BE2C (cell line): ENCODE results near the gene CNKSR3.

Source experiments
- DNase-seq: peaks from one replicate; pipeline ENCODE4 v3.0.0-alpha.2; 2020
- H3K27me3 ChIP-seq: fragments of 250-450 bp; sonication (Bioruptor Pico); 2 replicates; pipeline ENCODE4 v1.5.1; 2020; ENCODE audit warnings: mild to moderate bottlenecking
- H3K36me3 ChIP-seq: fragments of 250-450 bp; sonication (Bioruptor Pico); 2 replicates; pipeline ENCODE4 v1.5.1; 2020; ENCODE audit warnings: mild to moderate bottlenecking
- H3K4me1 ChIP-seq: fragments of 250-450 bp; sonication (Bioruptor Pico); 2 replicates; pipeline ENCODE4 v1.5.1; 2020
- H3K4me3 ChIP-seq: 2 replicates; pipeline ENCODE4 v1.5.1; 2011; ENCODE audit warnings: low read depth, low read length
- H3K9me3 ChIP-seq: fragments of 250-450 bp; sonication (Bioruptor Pico); 2 replicates; pipeline ENCODE4 v1.5.1; 2020
- CTCF ChIP-seq: IDR thresholded peaks from 2 replicates; pipeline ENCODE4 v1.5.1; 2012; ENCODE audit warnings: mild to moderate bottlenecking, low read depth, low read length

Gene CNKSR3

GRCh38 chr6:154478021-154478700 is 32.3 kb downstream of the CNKSR3 start:
- TF ChIP-seq CTCF = no peak
- peaks cover 20% of the 10 kb centered on the region for H3K4me1 ChIP-seq
- H3K9me3 ChIP-seq = no peaks in the 10 kb centered on the region; the same call in 1 of the 2 replicates
- H3K36me3 ChIP-seq = no peaks in the 10 kb centered on the region; the same call in 1 of the 2 replicates
- DNase-seq = no peak
- no peaks in the 10 kb centered on the region for H3K27me3 ChIP-seq
- H3K4me3 ChIP-seq = no peak overlapping the region

DNA sequence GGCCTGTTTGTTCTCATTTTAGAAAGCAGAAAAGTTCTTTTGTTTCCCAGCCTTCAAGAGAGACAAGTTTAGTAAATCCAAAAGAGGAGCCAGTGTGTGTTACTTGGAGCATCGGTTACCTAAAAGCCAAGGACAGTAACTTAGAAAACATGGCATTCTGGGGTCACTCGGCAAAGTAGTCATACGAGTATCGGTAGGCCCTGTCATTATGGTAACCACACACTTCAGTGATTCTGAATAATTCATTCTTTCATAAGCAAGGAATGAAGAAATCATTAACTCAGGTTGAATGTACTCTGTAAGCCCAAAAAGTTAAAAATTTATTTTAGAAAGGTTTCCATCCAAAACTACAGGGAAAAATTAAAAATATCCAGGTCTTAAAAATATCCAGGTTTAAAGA is 34.0 kb downstream of the CNKSR3 start:
- Histone ChIP-seq H3K27me3 (no peaks in the 10 kb centered on the region), H3K9me3 (no peaks in the 10 kb centered on the region; the same call in 1 of the 2 replicates)
- no peak for TF ChIP-seq CTCF

GRCh38 chr6:154474648-154475428 is 35.6 kb downstream of the CNKSR3 start:
- peaks cover 4% of the 10 kb centered on the region for H3K9me3 ChIP-seq
- no peaks in the 10 kb centered on the region for H3K4me1 ChIP-seq
- no peaks in the 10 kb centered on the region for H3K27me3 ChIP-seq
- DNase-seq = no peak
- no peak for TF ChIP-seq CTCF
- peaks cover 6% of the 10 kb centered on the region for H3K36me3 ChIP-seq
- no peak overlapping the region for H3K4me3 ChIP-seq

More for the DNA sequence above, 34.0 kb downstream of the CNKSR3 start:
- Histone ChIP-seq H3K36me3 (no peaks in the 10 kb centered on the region; the same call in 1 of the 2 replicates), H3K4me1 (peaks cover 5% of the 10 kb centered on the region), H3K4me3 (no peak overlapping the region)
- no peak for DNase-seq

GRCh38 chr6:154473324-154473723 is 37.2 kb downstream of the CNKSR3 start:
- Histone ChIP-seq H3K27me3 (no peaks in the 10 kb centered on the region), H3K9me3 (peaks cover 4% of the 10 kb centered on the region), H3K4me3 (no peak overlapping the region), H3K36me3 (peaks cover 6% of the 10 kb centered on the region), H3K4me1 (no peaks in the 10 kb centered on the region)
- TF ChIP-seq CTCF = no peak
- DNase-seq = no peak

DNA sequence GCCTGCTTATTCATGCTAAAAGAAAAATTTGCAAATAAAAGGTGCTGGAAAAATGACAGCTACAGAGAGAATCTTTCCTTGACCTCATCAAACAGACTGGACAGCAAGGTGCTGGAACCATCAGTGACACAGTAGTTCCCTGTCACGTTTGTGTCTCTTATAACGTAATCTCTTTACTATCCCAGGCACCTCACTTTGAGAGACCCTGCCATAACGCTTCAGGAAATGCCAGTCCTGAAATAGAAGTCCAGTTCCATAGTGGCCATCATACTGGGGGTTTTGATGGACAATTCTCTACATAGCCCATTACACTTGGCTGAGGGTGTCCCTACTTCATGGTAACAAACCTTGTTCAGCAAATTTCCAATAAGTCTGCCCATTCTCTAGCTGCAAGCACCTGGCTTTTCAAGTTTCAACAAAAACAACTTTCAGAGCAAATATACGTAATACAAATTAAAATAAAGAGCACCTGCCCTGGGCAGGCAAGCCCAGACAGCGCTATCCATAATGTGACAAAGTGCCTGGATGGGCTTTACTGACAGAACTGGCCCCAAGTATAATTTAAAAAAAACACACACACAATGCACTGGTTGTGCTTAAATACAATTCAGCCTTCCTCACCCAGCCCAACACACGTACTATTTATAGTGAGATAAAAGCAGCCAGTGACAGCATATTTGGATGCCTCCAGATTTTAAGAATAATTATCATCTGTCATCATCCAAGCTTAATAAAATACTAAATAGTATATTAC is 38.7 kb downstream of the CNKSR3 start:
- no peaks in the 10 kb centered on the region for H3K4me1 ChIP-seq
- H3K4me3 ChIP-seq = no peak overlapping the region
- H3K9me3 ChIP-seq = peaks cover 4% of the 10 kb centered on the region
- H3K27me3 ChIP-seq = no peaks in the 10 kb centered on the region
- peaks cover 6% of the 10 kb centered on the region for H3K36me3 ChIP-seq
- DNase-seq = no peak
- TF ChIP-seq CTCF = no peak
